Measurements from ENCODE around the gene MYH14. TPM values are rescaled to one million over a fixed set of nuclear protein-coding genes. Genes with fewer than 3 reads are reported as not detected.
A peak's percentile ranks its signal among the peaks of the same experiment; 100 is the strongest.

Gene MYH14
- total and polyA plus RNA-seq, 9 of the 15 experiments (the other 6 are each of a cell fraction or from before 2014, with no cell fraction given) = 0.04 to 0.86 (median 0.19) TPM; not detected in 2

DNA sequence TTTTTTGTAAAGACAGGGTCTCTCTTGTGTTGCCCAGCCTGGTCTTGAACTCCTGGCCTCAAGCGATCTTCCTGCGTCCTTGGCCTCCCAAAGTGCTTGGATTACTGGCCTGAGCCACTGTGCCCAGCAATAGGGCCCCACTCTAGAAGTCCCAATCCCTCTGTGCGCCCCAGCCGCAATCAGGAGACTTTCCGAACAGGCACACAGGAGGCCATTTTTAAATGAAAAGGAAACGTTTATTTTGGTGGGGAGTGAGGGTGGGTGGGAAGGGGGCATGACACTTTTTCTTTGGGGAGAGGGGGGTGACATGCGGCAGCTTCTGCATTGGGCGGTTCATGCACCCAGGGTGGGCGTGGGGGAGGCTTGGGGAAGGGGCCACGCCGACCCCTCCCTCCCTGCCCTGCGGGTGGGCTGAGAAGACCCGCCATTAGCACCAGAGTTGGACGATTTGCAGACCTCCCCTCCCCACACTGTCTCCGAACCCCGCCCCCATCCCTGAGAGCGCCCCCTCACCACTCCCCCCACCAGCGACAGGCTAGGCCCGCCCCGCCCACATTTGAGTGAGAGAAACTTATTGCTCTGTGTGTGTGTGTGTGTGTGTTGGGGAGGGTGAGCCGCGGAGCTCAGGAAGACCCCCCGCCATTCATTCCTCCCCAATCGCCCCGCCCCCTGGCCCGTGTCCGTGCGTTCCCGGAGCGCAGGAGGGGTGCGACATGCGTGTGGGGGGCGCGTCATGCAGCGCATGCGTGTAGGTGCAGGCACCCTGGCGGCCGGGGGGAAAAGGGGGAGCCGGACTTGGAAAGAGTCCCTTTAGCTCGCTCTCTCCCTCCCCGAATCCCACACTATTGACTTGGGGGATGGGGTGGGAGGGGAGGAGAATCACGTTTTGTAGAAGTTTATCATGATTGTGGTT, 108.6 kb downstream of the MYH14 start (continued):
- no peak for TF ChIP-seq TCF3 (CRISPR knock-in tag; IDR thresholded peaks at IDR 0.05)
- TF ChIP-seq MXI1 (IDR thresholded peaks at IDR 0.05; ENCODE audit: low read depth, low read length) = 0 out of 2 replicates have a peak, but pooled peaks have one; percentile 9
- TF ChIP-seq ZBTB7A (IDR thresholded peaks at IDR 0.05; ENCODE audit: borderline replicate concordance, control insufficient read depth, low read depth, low read length) = peak; percentile 65; the same call in 1 of the 2 replicates
- TF ChIP-seq, protein P1, sequence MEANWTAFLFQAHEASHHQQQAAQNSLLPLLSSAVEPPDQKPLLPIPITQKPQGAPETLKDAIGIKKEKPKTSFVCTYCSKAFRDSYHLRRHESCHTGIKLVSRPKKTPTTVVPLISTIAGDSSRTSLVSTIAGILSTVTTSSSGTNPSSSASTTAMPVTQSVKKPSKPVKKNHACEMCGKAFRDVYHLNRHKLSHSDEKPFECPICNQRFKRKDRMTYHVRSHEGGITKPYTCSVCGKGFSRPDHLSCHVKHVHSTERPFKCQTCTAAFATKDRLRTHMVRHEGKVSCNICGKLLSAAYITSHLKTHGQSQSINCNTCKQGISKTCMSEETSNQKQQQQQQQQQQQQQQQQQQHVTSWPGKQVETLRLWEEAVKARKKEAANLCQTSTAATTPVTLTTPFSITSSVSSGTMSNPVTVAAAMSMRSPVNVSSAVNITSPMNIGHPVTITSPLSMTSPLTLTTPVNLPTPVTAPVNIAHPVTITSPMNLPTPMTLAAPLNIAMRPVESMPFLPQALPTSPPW (CRISPR knock-in tag; IDR thresholded peaks at IDR 0.05) = peak; percentile 77
- TF ChIP-seq MIER1 (IDR thresholded peaks at IDR 0.05; ENCODE audit: low read depth) = no peak
- TF ChIP-seq, protein P2, sequence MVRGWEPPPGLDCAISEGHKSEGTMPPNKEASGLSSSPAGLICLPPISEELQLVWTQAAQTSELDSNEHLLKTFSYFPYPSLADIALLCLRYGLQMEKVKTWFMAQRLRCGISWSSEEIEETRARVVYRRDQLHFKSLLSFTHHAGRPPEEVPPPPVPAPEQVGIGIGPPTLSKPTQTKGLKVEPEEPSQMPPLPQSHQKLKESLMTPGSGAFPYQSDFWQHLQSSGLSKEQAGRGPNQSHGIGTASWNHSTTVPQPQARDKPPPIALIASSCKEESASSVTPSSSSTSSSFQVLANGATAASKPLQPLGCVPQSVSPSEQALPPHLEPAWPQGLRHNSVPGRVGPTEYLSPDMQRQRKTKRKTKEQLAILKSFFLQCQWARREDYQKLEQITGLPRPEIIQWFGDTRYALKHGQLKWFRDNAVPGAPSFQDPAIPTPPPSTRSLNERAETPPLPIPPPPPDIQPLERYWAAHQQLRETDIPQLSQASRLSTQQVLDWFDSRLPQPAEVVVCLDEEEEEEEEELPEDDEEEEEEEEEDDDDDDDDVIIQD (CRISPR knock-in tag; IDR thresholded peaks at IDR 0.05) = no peak
- no peak for TF ChIP-seq ZNF717 (CRISPR knock-in tag; IDR thresholded peaks at IDR 0.05)
- TF ChIP-seq CEBPG (CRISPR knock-in tag; IDR thresholded peaks at IDR 0.05) = no peak
- no peak for TF ChIP-seq CEBPG (tag; conservative IDR thresholded peaks at IDR 0.05 in 1 of 2, IDR thresholded peaks at IDR 0.05 in 1 of 2)
- TF ChIP-seq, protein P3, sequence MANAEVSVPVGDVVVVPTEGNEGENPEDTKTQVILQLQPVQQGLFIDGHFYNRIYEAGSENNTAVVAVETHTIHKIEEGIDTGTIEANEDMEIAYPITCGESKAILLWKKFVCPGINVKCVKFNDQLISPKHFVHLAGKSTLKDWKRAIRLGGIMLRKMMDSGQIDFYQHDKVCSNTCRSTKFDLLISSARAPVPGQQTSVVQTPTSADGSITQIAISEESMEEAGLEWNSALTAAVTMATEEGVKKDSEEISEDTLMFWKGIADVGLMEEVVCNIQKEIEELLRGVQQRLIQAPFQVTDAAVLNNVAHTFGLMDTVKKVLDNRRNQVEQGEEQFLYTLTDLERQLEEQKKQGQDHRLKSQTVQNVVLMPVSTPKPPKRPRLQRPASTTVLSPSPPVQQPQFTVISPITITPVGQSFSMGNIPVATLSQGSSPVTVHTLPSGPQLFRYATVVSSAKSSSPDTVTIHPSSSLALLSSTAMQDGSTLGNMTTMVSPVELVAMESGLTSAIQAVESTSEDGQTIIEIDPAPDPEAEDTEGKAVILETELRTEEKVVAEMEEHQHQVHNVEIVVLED (CRISPR knock-in tag; IDR thresholded peaks at IDR 0.05) = peak; percentile 67
- 0 out of 2 replicates have a peak, but pooled peaks have one; percentile 42 for TF ChIP-seq CREB1 (IDR thresholded peaks at IDR 0.05)
- TF ChIP-seq CREB1 (CRISPR knock-in tag; IDR thresholded peaks at IDR 0.05) = peak; percentile 66
- TF ChIP-seq, protein P4, sequence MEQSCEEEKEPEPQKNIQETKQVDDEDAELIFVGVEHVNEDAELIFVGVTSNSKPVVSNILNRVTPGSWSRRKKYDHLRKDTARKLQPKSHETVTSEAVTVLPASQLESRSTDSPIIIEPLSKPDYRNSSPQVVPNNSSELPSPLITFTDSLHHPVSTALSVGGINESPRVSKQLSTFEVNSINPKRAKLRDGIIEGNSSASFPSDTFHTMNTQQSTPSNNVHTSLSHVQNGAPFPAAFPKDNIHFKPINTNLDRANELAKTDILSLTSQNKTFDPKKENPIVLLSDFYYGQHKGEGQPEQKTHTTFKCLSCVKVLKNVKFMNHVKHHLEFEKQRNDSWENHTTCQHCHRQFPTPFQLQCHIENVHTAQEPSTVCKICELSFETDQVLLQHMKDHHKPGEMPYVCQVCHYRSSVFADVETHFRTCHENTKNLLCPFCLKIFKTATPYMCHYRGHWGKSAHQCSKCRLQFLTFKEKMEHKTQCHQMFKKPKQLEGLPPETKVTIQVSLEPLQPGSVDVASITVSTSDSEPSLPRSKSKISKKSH (CRISPR knock-in tag; IDR thresholded peaks at IDR 0.05) = no peak
- TF ChIP-seq, protein P5, sequence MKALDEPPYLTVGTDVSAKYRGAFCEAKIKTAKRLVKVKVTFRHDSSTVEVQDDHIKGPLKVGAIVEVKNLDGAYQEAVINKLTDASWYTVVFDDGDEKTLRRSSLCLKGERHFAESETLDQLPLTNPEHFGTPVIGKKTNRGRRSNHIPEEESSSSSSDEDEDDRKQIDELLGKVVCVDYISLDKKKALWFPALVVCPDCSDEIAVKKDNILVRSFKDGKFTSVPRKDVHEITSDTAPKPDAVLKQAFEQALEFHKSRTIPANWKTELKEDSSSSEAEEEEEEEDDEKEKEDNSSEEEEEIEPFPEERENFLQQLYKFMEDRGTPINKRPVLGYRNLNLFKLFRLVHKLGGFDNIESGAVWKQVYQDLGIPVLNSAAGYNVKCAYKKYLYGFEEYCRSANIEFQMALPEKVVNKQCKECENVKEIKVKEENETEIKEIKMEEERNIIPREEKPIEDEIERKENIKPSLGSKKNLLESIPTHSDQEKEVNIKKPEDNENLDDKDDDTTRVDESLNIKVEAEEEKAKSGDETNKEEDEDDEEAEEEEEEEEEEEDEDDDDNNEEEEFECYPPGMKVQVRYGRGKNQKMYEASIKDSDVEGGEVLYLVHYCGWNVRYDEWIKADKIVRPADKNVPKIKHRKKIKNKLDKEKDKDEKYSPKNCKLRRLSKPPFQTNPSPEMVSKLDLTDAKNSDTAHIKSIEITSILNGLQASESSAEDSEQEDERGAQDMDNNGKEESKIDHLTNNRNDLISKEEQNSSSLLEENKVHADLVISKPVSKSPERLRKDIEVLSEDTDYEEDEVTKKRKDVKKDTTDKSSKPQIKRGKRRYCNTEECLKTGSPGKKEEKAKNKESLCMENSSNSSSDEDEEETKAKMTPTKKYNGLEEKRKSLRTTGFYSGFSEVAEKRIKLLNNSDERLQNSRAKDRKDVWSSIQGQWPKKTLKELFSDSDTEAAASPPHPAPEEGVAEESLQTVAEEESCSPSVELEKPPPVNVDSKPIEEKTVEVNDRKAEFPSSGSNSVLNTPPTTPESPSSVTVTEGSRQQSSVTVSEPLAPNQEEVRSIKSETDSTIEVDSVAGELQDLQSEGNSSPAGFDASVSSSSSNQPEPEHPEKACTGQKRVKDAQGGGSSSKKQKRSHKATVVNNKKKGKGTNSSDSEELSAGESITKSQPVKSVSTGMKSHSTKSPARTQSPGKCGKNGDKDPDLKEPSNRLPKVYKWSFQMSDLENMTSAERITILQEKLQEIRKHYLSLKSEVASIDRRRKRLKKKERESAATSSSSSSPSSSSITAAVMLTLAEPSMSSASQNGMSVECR (CRISPR knock-in tag; IDR thresholded peaks at IDR 0.05) = peak; percentile 24; the same call in 1 of the 2 replicates
- TF ChIP-seq MAZ (CRISPR knock-in tag; conservative IDR thresholded peaks at IDR 0.05 in 1 of 2, IDR thresholded peaks at IDR 0.05 in 1 of 2) = peak in 1 of 2 experiments; percentile 29; a peak in 2 of 4 replicates

Measured in K562 (cell line).